HepG2 (cell line): ENCODE results near the gene ZBTB7B. TPM values are rescaled to one million over a fixed set of nuclear protein-coding genes. Genes with fewer than 3 reads are reported as not detected.

Source experiments
- ATAC-seq: fragments of 200-7000 bp; cut with Tn5 transposase; 3 replicates; pipeline ENCODE4 v1.9.1; 2020; ENCODE audit warnings: mild to moderate bottlenecking, moderate library complexity
- BruUV-seq: library from RNA; stranded (reverse); fragments of 400-500 nt; replicated peaks from 2 replicates; lab custom pipeline; 2021; lab: Mats Ljungman, UMichigan
- CTCF ChIA-PET: fragments of 300-600 bp; formaldehyde crosslinking; extraction: SDS; loops from one replicate; lab custom pipeline; 2021; ENCODE audit warnings: low total read pairs, inconsistent platforms, low intra/inter-chr PET ratio; lab: Yijun Ruan, JAX
- POLR2A ChIA-PET: fragments of 350-600 bp; sonication (Branson Sonifier 250); formaldehyde crosslinking; loops from one replicate; lab custom pipeline; 2020; ENCODE audit warnings: antibody characterized with exemption, inconsistent platforms; lab: Yijun Ruan, JAX
- DNase-seq: peaks from one replicate; pipeline ENCODE4 v3.0.0-alpha.2; 2015; ENCODE audit warnings: low spot score
- FAIRE-seq: peaks from 3 replicates; lab custom pipeline; 2011; peaks lifted over from hg19 to GRCh38; lab: Jason Lieb, UNC
- H2AFZ ChIP-seq: one replicate; pipeline ENCODE4 v1.6.1; 2011; ENCODE audit warnings: low read length, inconsistent platforms
- H3K27ac ChIP-seq: fragments of 300-600 bp; 3 replicates; pipeline ENCODE4 v1.8.0; 2011; ENCODE audit warnings: mixed run types, mild to moderate bottlenecking, mixed read lengths, low read length, inconsistent platforms; ENCODE audit not compliant: insufficient read depth; ENCODE audit errors: extremely low read length
- H3K27me3 ChIP-seq, 2 experiments: fragments of 200-600 bp in 1 of 2; 2 replicates in 1 of 2; 3 replicates in 1 of 2; pipeline versions ENCODE4 v1.6.0 to v1.8.0; 2011; ENCODE audit warnings: low read length in 2 of 2, mild to moderate bottlenecking in 2 of 2, moderate library complexity in 2 of 2, inconsistent platforms in 1 of 2; ENCODE audit not compliant: insufficient read depth in 2 of 2, control insufficient read depth in 1 of 2
- H3K36me3 ChIP-seq, 2 experiments: fragments of 200-600 bp in 1 of 2; replicated peaks in 1 of 2; 2 replicates in 1 of 2; 3 replicates in 1 of 2; pipeline versions ENCODE4 v1.5.1 to v1.8.0; 2011; ENCODE audit warnings: low read length in 2 of 2, inconsistent platforms in 1 of 2; ENCODE audit not compliant: insufficient read depth in 2 of 2, control insufficient read depth in 1 of 2
- H3K4me1 ChIP-seq: 2 replicates; pipeline ENCODE4 v1.5.1; 2012; ENCODE audit warnings: low read length, inconsistent platforms; ENCODE audit not compliant: insufficient read depth
- H3K4me2 ChIP-seq: 2 replicates; pipeline ENCODE4 v1.6.0; 2011; ENCODE audit warnings: low read depth, low read length, inconsistent platforms
- H3K4me3 ChIP-seq, 3 experiments: fragments of 200-600 bp in 1 of 3; sonication (generic), shearing (Covaris generic) in 1 of 3; replicated peaks in 1 of 3; 2 replicates each; pipeline ENCODE4 v1.5.1; 2011 to 2016; ENCODE audit warnings: low read length in 3 of 3, inconsistent platforms in 2 of 3, low read depth in 2 of 3, mild to moderate bottlenecking in 2 of 3, control low read depth in 1 of 3, mixed read lengths in 1 of 3; ENCODE audit not compliant: insufficient read depth in 1 of 3
- H3K79me2 ChIP-seq: one replicate; pipeline ENCODE4 v1.6.1; 2011; ENCODE audit warnings: low read length, inconsistent platforms; ENCODE audit not compliant: insufficient read depth
- H3K9ac ChIP-seq: 2 replicates; pipeline ENCODE4 v1.6.0; 2011; ENCODE audit warnings: mild to moderate bottlenecking, low read depth, low read length, inconsistent platforms; ENCODE audit not compliant: insufficient read depth
- H3K9me3 ChIP-seq: 2 replicates; pipeline ENCODE4 v1.5.1; 2012; ENCODE audit warnings: mild to moderate bottlenecking, low read length
- H4K20me1 ChIP-seq: 2 replicates; pipeline ENCODE4 v1.6.0; 2011; ENCODE audit warnings: inconsistent platforms, mild to moderate bottlenecking, low read length, moderate library complexity; ENCODE audit not compliant: insufficient read depth
- AKAP8 ChIP-seq: sonication (generic); formaldehyde crosslinking; IDR thresholded peaks from 2 replicates; pipeline ENCODE4 v1.5.1; 2020; ENCODE audit warnings: mild to moderate bottlenecking, missing genetic modification reagents
- BRD4 ChIP-seq: sonication (generic); formaldehyde crosslinking; IDR thresholded peaks from 2 replicates; pipeline ENCODE4 v1.4.0; 2020; ENCODE audit warnings: missing genetic modification reagents
- ELF3 ChIP-seq: IDR thresholded peaks from 2 replicates; pipeline ENCODE4 v1.6.1; 2016; ENCODE audit warnings: missing genetic modification reagents, missing compliant biosample characterization
- ELF4 ChIP-seq: sonication (generic); formaldehyde crosslinking; IDR thresholded peaks from 2 replicates; pipeline ENCODE4 v1.5.0; 2020; ENCODE audit warnings: missing genetic modification reagents, mild to moderate bottlenecking, moderate library complexity, borderline replicate concordance
- ESRRA ChIP-seq: sonication (generic); formaldehyde crosslinking; IDR thresholded peaks from 2 replicates; pipeline ENCODE4 v1.5.1; 2020; ENCODE audit warnings: mild to moderate bottlenecking, low read depth, missing genetic modification reagents
- FOSL1 ChIP-seq: sonication (generic); formaldehyde crosslinking; IDR thresholded peaks from 2 replicates; pipeline ENCODE4 v1.9.0; 2021; ENCODE audit warnings: missing genetic modification reagents, borderline replicate concordance
- GTF2F1 ChIP-seq: fragments of 150-350 bp; IDR thresholded peaks from 2 replicates; pipeline ENCODE4 v1.6.1; 2014; ENCODE audit warnings: low read length
- HNRNPLL ChIP-seq: fragments of 200-400 bp; formaldehyde crosslinking; IDR thresholded peaks from 2 replicates; pipeline ENCODE4 v1.6.1; 2017; ENCODE audit warnings: mild to moderate bottlenecking, low read depth, low read length; ENCODE audit not compliant: poor library complexity, severe bottlenecking
- KDM3A ChIP-seq: IDR thresholded peaks from 2 replicates; pipeline ENCODE4 v1.6.1; 2018; ENCODE audit warnings: low read depth, missing compliant biosample characterization
- KDM5B ChIP-seq: sonication (generic); formaldehyde crosslinking; IDR thresholded peaks from 2 replicates; pipeline ENCODE4 v1.4.0; 2020; ENCODE audit warnings: missing genetic modification reagents, mild to moderate bottlenecking, borderline replicate concordance
- NFATC3 ChIP-seq: sonication (generic); formaldehyde crosslinking; IDR thresholded peaks from 2 replicates; pipeline ENCODE4 v1.5.1; 2020; ENCODE audit warnings: mild to moderate bottlenecking, missing genetic modification reagents
- PCBP1 ChIP-seq: fragments of 200-400 bp; formaldehyde crosslinking; IDR thresholded peaks from 2 replicates; pipeline ENCODE4 v1.6.1; 2017; ENCODE audit warnings: mild to moderate bottlenecking, low read depth, low read length, borderline replicate concordance
- POLR2A ChIP-seq, 2 experiments: IDR thresholded peaks; 2 replicates each; pipeline ENCODE4 v1.6.1; 2011; ENCODE audit warnings: low read depth in 2 of 2, low read length in 2 of 2, mild to moderate bottlenecking in 1 of 2, moderate library complexity in 1 of 2; ENCODE audit not compliant: insufficient read depth in 1 of 2
- PTBP1 ChIP-seq: fragments of 200-400 bp; formaldehyde crosslinking; IDR thresholded peaks from 2 replicates; pipeline ENCODE4 v1.6.1; 2018; ENCODE audit warnings: low read length, low read depth; ENCODE audit not compliant: poor library complexity, severe bottlenecking
- RAD51 ChIP-seq: fragments of 450-650 bp; IDR thresholded peaks from 2 replicates; pipeline ENCODE4 v1.6.1; 2016; ENCODE audit warnings: borderline replicate concordance
- RFX1 ChIP-seq: fragments of 450-650 bp; IDR thresholded peaks from 2 replicates; pipeline ENCODE4 v1.6.1; 2017
- RNF2 ChIP-seq: fragments of 450-650 bp; conservative IDR thresholded peaks from 2 replicates; pipeline ENCODE4 v1.6.1; 2016; ENCODE audit warnings: low read depth
- STAT5B ChIP-seq: sonication (generic); formaldehyde crosslinking; IDR thresholded peaks from 2 replicates; pipeline ENCODE4 v1.4.0; 2020; ENCODE audit warnings: missing genetic modification reagents
- ZFP37 ChIP-seq: sonication (generic); formaldehyde crosslinking; IDR thresholded peaks from 2 replicates; pipeline ENCODE4 v1.4.0; 2020; ENCODE audit warnings: missing genetic modification reagents, borderline replicate concordance
- ZFY ChIP-seq: sonication (generic); formaldehyde crosslinking; IDR thresholded peaks from 2 replicates; pipeline ENCODE4 v1.4.0; 2020; ENCODE audit warnings: missing genetic modification reagents
- ZMYM2 ChIP-seq: sonication (generic); formaldehyde crosslinking; IDR thresholded peaks from 2 replicates; pipeline ENCODE4 v1.8.0; 2022; ENCODE audit warnings: mild to moderate bottlenecking, missing genetic modification reagents
- ZNF253 ChIP-seq: sonication (generic); formaldehyde crosslinking; IDR thresholded peaks from 2 replicates; pipeline ENCODE4 v1.8.0; 2022; ENCODE audit warnings: mild to moderate bottlenecking, missing genetic modification reagents, borderline replicate concordance
- ZNF501 ChIP-seq: sonication (generic); formaldehyde crosslinking; IDR thresholded peaks from 2 replicates; pipeline ENCODE4 v1.5.1; 2020; ENCODE audit warnings: mild to moderate bottlenecking, moderate library complexity, missing genetic modification reagents
- ZNF543 ChIP-seq: sonication (generic); formaldehyde crosslinking; IDR thresholded peaks from 2 replicates; pipeline ENCODE4 v1.4.0; 2020; ENCODE audit warnings: mild to moderate bottlenecking, missing genetic modification reagents
- ZNF629 ChIP-seq: sonication (generic); formaldehyde crosslinking; conservative IDR thresholded peaks from 2 replicates; pipeline ENCODE4 v1.5.0; 2020; ENCODE audit warnings: missing genetic modification reagents
- ZNF776 ChIP-seq: sonication (generic); formaldehyde crosslinking; IDR thresholded peaks from 2 replicates; pipeline ENCODE4 v1.4.0; 2020; ENCODE audit warnings: mild to moderate bottlenecking, missing genetic modification reagents
- ZSCAN21 ChIP-seq: sonication (generic); formaldehyde crosslinking; IDR thresholded peaks from 2 replicates; pipeline ENCODE4 v1.8.0; 2022; ENCODE audit warnings: mild to moderate bottlenecking, missing genetic modification reagents, moderate library complexity, borderline replicate concordance
- ZSCAN31 ChIP-seq: sonication (generic); formaldehyde crosslinking; IDR thresholded peaks from 2 replicates; pipeline ENCODE4 v1.5.0; 2020; ENCODE audit warnings: low read depth, mild to moderate bottlenecking, missing genetic modification reagents
- WGBS: methylation state at CpG from one replicate; pipeline ENCODE4 v1.1.6; 2017; ENCODE audit warnings: low lambda C conversion rate; 5-methylcytosine and 5-hydroxymethylcytosine counted together
- in situ Hi-C: cut with HindIII; loops from 2 replicates; pipeline ENCODE4 v1.10.0; 2017; ENCODE audit warnings: low pct_unique_long_range_greater_than_20kb; ENCODE audit not compliant: extremely low pct_ligation_motif_present
- intact Hi-C: fragments of 100-400 bp; cut with micrococcal nuclease; formaldehyde crosslinking; loops from one replicate; pipeline ENCODE4 v1.10.0; 2022; ENCODE audit not compliant: unreplicated experiment
- polyA plus RNA-seq, 8 experiments: library from polyadenylated mRNA; depleted of rRNA in 3 of 8; stranded (reverse) in 7 of 8; unstranded in 1 of 8; fragments of >200 nt; fragmentation: Illumina TruSeq in 4 of 8; extraction: Trizol in 4 of 8; gene quantifications; 2 replicates each; pipeline versions ENCODE4 v1.2.1 to v1.2.3, GENCODE V29; 2011 to 2016; ENCODE audit warnings: low read depth in 4 of 8, missing spikeins in 1 of 8, mixed read lengths in 1 of 8; ENCODE audit not compliant: insufficient read depth in 1 of 8
- total RNA-seq, 5 experiments: library from RNA; depleted of rRNA; stranded (reverse); fragments of >200 nt; fragmentation: Illumina TruSeq; extraction: Trizol; gene quantifications; 2 replicates each; pipeline ENCODE4 v1.2.3, GENCODE V29; 2016; ENCODE audit warnings: low read depth in 1 of 5
- TF ChIP-seq, protein P1 (sequence below): IDR thresholded peaks from 2 replicates; pipeline ENCODE4 v1.6.1; 2012; ENCODE audit warnings: low read depth, low read length, improper control_type of control experiment

Gene ZBTB7B
- total and polyA plus RNA-seq, 2 of the 13 experiments (the other 11 are each of a cell fraction or from before 2014, with no cell fraction given), result 15.5 to 17.5 TPM

- no peak for DNase-seq
- no peak overlapping the region for H3K27ac ChIP-seq
- H4K20me1 ChIP-seq, result no peaks in the 10 kb centered on the region
- no peaks in the 10 kb centered on the region for H3K79me2 ChIP-seq
- in situ Hi-C loops (no loop called here), intact Hi-C loops (no loop called here)
- H3K9me3 ChIP-seq, result no peaks in the 10 kb centered on the region
- peaks cover 46% of the 10 kb centered on the region for H3K4me1 ChIP-seq
- FAIRE-seq, result no peak
- 0 out of 2 replicates have a peak overlapping the region, but pooled peaks have one; percentile 2 for H3K9ac ChIP-seq
- no peak overlapping the region; a peak in 1 of 6 replicates for H3K4me3 ChIP-seq
- no peaks in the 10 kb centered on the region; a peak in 1 of 5 replicates for H3K27me3 ChIP-seq
- H3K4me2 ChIP-seq, result peak overlapping the region; percentile 95
- ChIA-PET CTCF (no interaction called here), POLR2A (interaction anchor here (1.5 to 4.1 kb wide), 4 partner anchors 17 to 39 kb away, joined by 4 to 91 read pairs (median 6); partner anchors contain the start of genes CKS1B, LENEP, PMVK and SHC1)
- WGBS, result 67% methylated on average over 2 of the region's 2 CpGs
- H2AFZ ChIP-seq, result no peak overlapping the region
- ATAC-seq, result no peak
- no TSS peak for BruUV-seq
- H3K36me3 ChIP-seq, result peaks cover 2 to 10% of the 10 kb centered on the region in 2 experiments; a peak in 4 of 5 replicates
- no peak for TF ChIP-seq ZSCAN31
- TF ChIP-seq NFATC3 (CRISPR knock-in tag), result no peak
- no peak for TF ChIP-seq ZNF501 (CRISPR knock-in tag)
- peak in 1 of 2 experiments; percentile 18; a peak in 1 of 4 replicates for TF ChIP-seq POLR2A (IDR thresholded peaks at IDR 0.05; ENCODE audit: insufficient read depth in 1 of 2, low read depth in 2 of 2, low read length in 2 of 2)
- no peak for TF ChIP-seq ELF4 (CRISPR knock-in tag)
- no peak for TF ChIP-seq KDM3A
- no peak for TF ChIP-seq ZNF629 (CRISPR knock-in tag)
- no peak for TF ChIP-seq BRD4 (CRISPR knock-in tag)
- no peak for TF ChIP-seq GTF2F1
- no peak for TF ChIP-seq STAT5B (CRISPR knock-in tag)
- no peak for TF ChIP-seq ZSCAN21 (CRISPR knock-in tag)
- TF ChIP-seq ELF3 (CRISPR knock-in tag), result no peak
- peak; percentile 25; the same call in 1 of the 2 replicates for TF ChIP-seq ZFY (CRISPR knock-in tag)
- peak; percentile 60 for TF ChIP-seq ESRRA
- TF ChIP-seq RFX1, result no peak
- no peak for TF ChIP-seq ZNF543 (CRISPR knock-in tag)
- TF ChIP-seq, protein P1, sequence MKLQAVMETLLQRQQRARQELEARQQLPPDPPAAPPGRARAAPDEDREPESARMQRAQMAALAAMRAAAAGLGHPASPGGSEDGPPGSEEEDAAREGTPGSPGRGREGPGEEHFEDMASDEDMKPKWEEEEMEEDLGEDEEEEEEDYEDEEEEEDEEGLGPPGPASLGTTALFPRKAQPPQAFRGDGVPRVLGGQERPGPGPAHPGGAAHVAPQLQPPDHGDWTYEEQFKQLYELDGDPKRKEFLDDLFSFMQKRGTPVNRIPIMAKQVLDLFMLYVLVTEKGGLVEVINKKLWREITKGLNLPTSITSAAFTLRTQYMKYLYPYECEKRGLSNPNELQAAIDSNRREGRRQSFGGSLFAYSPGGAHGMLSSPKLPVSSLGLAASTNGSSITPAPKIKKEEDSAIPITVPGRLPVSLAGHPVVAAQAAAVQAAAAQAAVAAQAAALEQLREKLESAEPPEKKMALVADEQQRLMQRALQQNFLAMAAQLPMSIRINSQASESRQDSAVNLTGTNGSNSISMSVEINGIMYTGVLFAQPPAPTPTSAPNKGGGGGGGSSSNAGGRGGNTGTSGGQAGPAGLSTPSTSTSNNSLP, result no peak
- no peak for TF ChIP-seq ZFP37 (CRISPR knock-in tag)
- TF ChIP-seq PCBP1, result no peak
- TF ChIP-seq FOSL1 (CRISPR knock-in tag), result 0 out of 2 replicates have a peak, but pooled peaks have one; percentile 18
- TF ChIP-seq KDM5B (CRISPR knock-in tag), result no peak
- TF ChIP-seq RAD51, result no peak
- TF ChIP-seq ZNF253, result no peak
- TF ChIP-seq PTBP1, result no peak
- TF ChIP-seq RNF2, result no peak
- no peak for TF ChIP-seq ZNF776 (CRISPR knock-in tag)
- no peak for TF ChIP-seq AKAP8 (CRISPR knock-in tag)
- no peak for TF ChIP-seq ZMYM2 (CRISPR knock-in tag)
- TF ChIP-seq HNRNPLL, result no peak
Measured at GRCh38 chr1:154953611-154954038, 49.0 kb upstream of the ZBTB7B start.
